Ovary (tissue), 9 donors: ENCODE data around the gene ELOB. TPM values are rescaled to one million over a fixed set of nuclear protein-coding genes. Genes with fewer than 3 reads are reported as not detected.
A peak's percentile ranks its signal among the peaks of the same experiment; 100 is the strongest.

Source experiments
- DNase-seq, 5 donors: peaks; one replicate each; pipeline ENCODE4 v3.0.0-alpha.2; 2019 to 2020
- H3K27ac ChIP-seq, 2 donors: fragments of 200-600 bp; one replicate each; pipeline versions ENCODE4 v1.5.1 to v1.8.0; 2019 to 2022
- H3K27me3 ChIP-seq: fragments of 200-600 bp; one replicate; pipeline ENCODE4 v1.8.0; 2022
- H3K36me3 ChIP-seq: fragments of 200-600 bp; sonication (generic); one replicate; pipeline ENCODE4 v1.5.1; 2019
- H3K4me1 ChIP-seq: one replicate; pipeline ENCODE4 v1.8.1; 2013; ENCODE audit warnings: mild to moderate bottlenecking, moderate library complexity; ENCODE audit not compliant: insufficient read depth
- H3K4me3 ChIP-seq: fragments of 200-600 bp; sonication (generic); one replicate; pipeline ENCODE4 v1.5.1; 2017
- H3K9me3 ChIP-seq, 2 donors: fragments of 200-600 bp in 1 of 2; sonication (generic) in 1 of 2; one replicate each; pipeline versions ENCODE4 v1.5.1 to v1.8.1; 2013 to 2019; ENCODE audit warnings: mild to moderate bottlenecking in 1 of 2, moderate library complexity in 1 of 2
- CTCF ChIP-seq, 3 donors: fragments of 450-650 bp in 2 of 3; fragments of 200-600 bp in 1 of 3; IDR thresholded peaks; one replicate each; pipeline versions ENCODE4 v1.5.1 to v1.8.0; 2016 to 2022; ENCODE audit warnings: antibody characterized with exemption in 3 of 3, mild to moderate bottlenecking in 1 of 3
- EP300 ChIP-seq: sonication (generic); formaldehyde crosslinking; IDR thresholded peaks from one replicate; pipeline ENCODE4 v1.6.1; 2017; ENCODE audit warnings: antibody characterized with exemption
- POLR2A ChIP-seq: fragments of 450-650 bp; IDR thresholded peaks from one replicate; pipeline ENCODE4 v1.6.1; 2017; ENCODE audit warnings: antibody characterized with exemption, mild to moderate bottlenecking, moderate library complexity
- WGBS, 3 donors: extraction: QIAGEN DNeasy Blood & Tissue Kit in 1 of 3; methylation state at CpG; one replicate each; pipeline versions ENCODE4 v1.1.5 to v1.1.7; 2013 to 2017; 5-methylcytosine and 5-hydroxymethylcytosine counted together
- intact Hi-C, 4 donors: fragments of 100-400 bp; cut with DNase I; formaldehyde crosslinking; loops; one replicate each; pipeline versions ENCODE4 v1.11.0 to v1.15.1; 2022 to 2023
- polyA plus RNA-seq, 2 donors: library from polyadenylated mRNA; stranded (reverse); fragments of 200-250 nt in 1 of 2; fragments of 350-450 nt in 1 of 2; fragmentation: Illumina TruSeq in 1 of 2; extraction: RNeasy Lipid Tissue Mini Kit (QIAGEN cat#74804) in 1 of 2; gene quantifications; one replicate each; pipeline ENCODE4 v1.2.3, GENCODE V29; 2013 to 2014
- total RNA-seq, 7 donors: library from RNA; depleted of rRNA in 2 of 7; stranded (reverse); fragments of >200 nt in 2 of 7; fragmentation: NEBNext Ultra II Directional in 3 of 7; extraction: Animal tissue kit (Norgen Biotek cat#: 25700) in 3 of 7; gene quantifications; one replicate each; pipeline versions ENCODE4 v1.1.0 to v1.2.4, GENCODE V29; 2016 to 2023
- donor health status: DM: no; HTN: no; CAD: no; lungs with moderate emphysema.
- donor health status: DM: no; HTN: no; CAD: no.
- donor health status: Bipolar disorder and iron deficiency.
- donor health status: DM: yes; HTN: yes; CAD: no.
- donor health status: DM: no; HTN: no; CAD: no.
- donor health status: DM: yes; HTN: yes; CAD: no.

The ELOB gene
- total and polyA plus RNA-seq, 9 donors = 8.9 to 498 (median 172) TPM

GRCh38 chr16:2817340-2818271 lies 40.5 kb upstream of the ELOB start:
- Histone ChIP-seq H3K27me3 (no peaks in the 10 kb centered on the region), H3K36me3 (no peaks in the 10 kb centered on the region), H3K4me1 (no peaks in the 10 kb centered on the region), H3K4me3 (no peak overlapping the region), H3K9me3 (no peaks in the 10 kb centered on the region), H3K27ac (no peak overlapping the region)
- TF ChIP-seq CTCF (IDR thresholded peaks at IDR 0.05) (no peak), EP300 (no peak), POLR2A (no peak)
- intact Hi-C loops = no loop called here
- WGBS, 3 donors = 61 to 66% (median 65%) methylated on average over 64 to 68 of the region's 68 CpGs
- peak in 1 of 5 donors; percentile 23 for DNase-seq

- Histone ChIP-seq H3K4me3 (no peak within 1 kb of the TSS), H3K27me3 (no peaks in the 10 kb centered on the region), H3K27ac (no peak within 1 kb of the TSS), H3K4me1 (no peaks in the 10 kb centered on the region), H3K9me3 (no peaks in the 10 kb centered on the region), H3K36me3 (no peaks in the 10 kb centered on the region)
- intact Hi-C loops = no loop called here
- WGBS, 3 donors = 61 to 64% (median 63%) methylated on average over 24 to 28 of the region's 28 CpGs
- peak in 1 of 5 donors; percentile 31 for DNase-seq
- TF ChIP-seq CTCF (IDR thresholded peaks at IDR 0.05) (no peak), EP300 (no peak), POLR2A (no peak)
These were observed 39.8 kb upstream of the ELOB start, which contains the start of gene PRSS21 for GRCh38 chr16:2816751-2817339. TSS of gene PRSS21 (plus strand) at chr16:2817237. CDS start at chr16:2817269, 32 bp downstream.

GRCh38 chr16:2815299-2815771 lies 38.3 kb upstream of the ELOB start:
- 43 to 49% (median 48%) methylated on average over 8 to 10 of the region's 10 CpGs for WGBS, 3 donors
- H3K4me1 ChIP-seq = no peaks in the 10 kb centered on the region
- intact Hi-C loops = no loop called here
- no peak for DNase-seq
- no peak overlapping the region for H3K4me3 ChIP-seq
- TF ChIP-seq POLR2A (no peak), EP300 (no peak), CTCF (IDR thresholded peaks at IDR 0.05) (no peak)
- H3K9me3 ChIP-seq = no peaks in the 10 kb centered on the region
- no peaks in the 10 kb centered on the region for H3K27me3 ChIP-seq
- no peaks in the 10 kb centered on the region for H3K36me3 ChIP-seq
- H3K27ac ChIP-seq = no peak overlapping the region

GRCh38 chr16:2814551-2815298 lies 37.6 kb upstream of the ELOB start:
- H3K4me1 ChIP-seq = no peaks in the 10 kb centered on the region
- no peaks in the 10 kb centered on the region for H3K9me3 ChIP-seq
- WGBS, 3 donors = 71 to 82% (median 78%) methylated on average over 20 of the region's 20 CpGs
- intact Hi-C loops = no loop called here
- H3K4me3 ChIP-seq = no peak overlapping the region
- no peak overlapping the region for H3K27ac ChIP-seq
- TF ChIP-seq EP300 = no peak
- H3K27me3 ChIP-seq = no peaks in the 10 kb centered on the region
- peak in 1 of 5 donors; percentile 12 for DNase-seq
- H3K36me3 ChIP-seq = no peaks in the 10 kb centered on the region
